AML-193 (cell line): ENCODE measurements around the gene POPDC2.
"Not testable (repeated sequence)": the region's sequence is repeated elsewhere in the genome, so short reads cannot be mapped to it uniquely, and the experiment has no call there.

Experiments
- DNase-seq, 2 experiments: peaks; one replicate each; lab custom pipeline; 2025; lab: John Stamatoyannopoulos, UW

The POPDC2 gene

GRCh38 chr3:119613201-119613600, 47.2 kb downstream of the POPDC2 start:
- DNase-seq: no peak

GRCh38 chr3:119611664-119612063, 48.7 kb downstream of the POPDC2 start:
- no peak for DNase-seq

DNA sequence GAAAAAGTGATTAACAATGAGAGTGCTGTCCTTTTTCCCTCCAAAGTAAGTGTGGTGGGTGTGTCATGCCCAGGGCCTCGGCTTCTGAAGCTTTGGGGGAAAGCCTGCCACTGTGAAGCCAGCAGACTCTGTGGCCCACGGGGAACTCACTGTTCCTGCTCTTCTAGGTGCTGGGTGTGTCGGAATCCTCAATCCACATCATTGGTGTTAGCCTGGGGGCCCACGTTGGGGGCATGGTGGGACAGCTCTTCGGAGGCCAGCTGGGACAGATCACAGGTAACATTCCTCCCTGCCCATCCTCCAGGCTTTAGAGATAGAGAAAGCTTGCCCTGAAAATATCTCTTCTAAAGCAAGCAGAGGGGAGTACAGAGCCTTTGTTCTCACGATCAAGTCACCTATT, 51.1 kb downstream of the POPDC2 start:
- no peak for DNase-seq

- no peak for DNase-seq
These were observed 51.9 kb downstream of the POPDC2 start for GRCh38 chr3:119608405-119609000.

- no peak for DNase-seq
These were observed 55.5 kb downstream of the POPDC2 start for GRCh38 chr3:119604878-119605277.

- DNase-seq: no peak
These were observed 57.7 kb downstream of the POPDC2 start for GRCh38 chr3:119602676-119603075.

DNA sequence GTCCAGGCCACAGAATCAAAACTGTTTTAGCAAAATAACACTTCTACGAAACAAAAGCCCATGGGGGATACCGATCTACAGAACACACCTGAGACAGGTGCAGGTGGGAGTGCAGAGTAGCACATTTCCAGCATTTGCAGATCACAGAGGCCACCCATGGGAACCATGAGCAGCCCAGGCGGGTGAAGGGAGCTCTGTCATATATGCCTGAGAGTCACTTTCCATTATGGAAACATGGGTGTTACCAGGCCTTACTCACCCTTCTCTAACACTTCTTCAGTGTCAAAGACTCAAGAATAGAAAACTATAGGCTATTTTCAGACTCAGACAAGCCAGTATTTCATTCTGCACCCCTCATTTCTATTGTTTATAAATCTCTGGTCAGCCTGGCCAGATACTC, 59.2 kb downstream of the POPDC2 start:
- DNase-seq: no peak

GRCh38 chr3:119600732-119601131, 59.7 kb downstream of the POPDC2 start:
- peak; percentile 67 to 69 for DNase-seq

GRCh38 chr3:119599558-119600174, 60.7 kb downstream of the POPDC2 start:
- no peak for DNase-seq

DNA sequence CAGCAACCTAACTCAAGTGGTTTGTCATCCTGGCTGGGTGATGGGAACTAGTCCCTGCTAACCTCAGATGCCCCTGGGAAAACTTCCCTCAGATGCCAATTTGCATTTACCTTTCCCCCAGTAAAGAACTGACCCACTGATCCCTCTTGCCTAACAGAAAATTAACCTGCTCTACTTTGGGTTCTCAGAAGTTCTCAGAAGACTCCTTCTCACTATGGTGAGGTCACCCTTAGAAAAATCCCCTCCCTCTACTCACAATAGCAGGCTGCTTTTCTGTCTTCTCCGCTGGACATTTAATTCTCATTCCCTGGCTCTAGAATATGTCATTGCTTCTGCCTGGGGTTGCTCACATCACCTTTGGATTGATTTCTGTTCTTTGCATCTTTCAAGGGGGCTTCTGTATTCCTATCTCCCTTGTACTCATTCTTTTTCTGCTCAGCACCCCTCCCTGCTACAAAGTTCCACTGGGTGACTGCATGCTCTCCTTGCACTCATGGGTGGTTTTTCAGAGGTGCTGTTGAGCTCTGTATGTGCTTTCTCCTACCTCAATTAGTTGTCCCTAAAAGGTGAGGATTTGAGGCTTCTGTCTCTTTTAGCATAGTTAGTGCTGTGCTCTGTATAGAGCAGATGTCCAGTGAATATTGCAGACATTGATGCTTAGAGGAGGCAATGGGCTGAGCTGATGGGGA, 61.8 kb downstream of the POPDC2 start:
- no peak for DNase-seq

GRCh38 chr3:119597548-119598288, 62.7 kb downstream of the POPDC2 start, which contains the start of gene PLA1A:
TSS of gene PLA1A (plus strand) at chr3:119597885. CDS start at chr3:119597914, 29 bp downstream.
- no peak for DNase-seq

DNA sequence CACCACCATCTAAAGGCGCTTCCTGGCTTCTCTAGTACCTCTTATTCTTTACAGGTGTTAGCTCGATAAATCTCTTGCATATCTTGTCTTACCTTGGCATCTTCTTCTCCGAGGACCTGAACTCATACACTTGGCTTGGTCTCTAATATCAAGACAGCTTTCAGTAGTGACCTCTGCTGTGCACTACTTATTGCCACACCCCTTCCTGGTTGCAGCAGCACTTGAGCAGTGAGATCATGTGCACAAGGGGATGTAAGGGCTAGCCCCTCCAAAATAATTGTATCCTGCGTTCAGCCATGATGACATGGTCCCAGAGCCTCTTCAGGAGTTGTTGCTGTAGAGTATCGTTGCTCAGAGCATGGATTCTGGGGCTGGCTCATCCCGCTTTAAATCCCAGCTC, 64.0 kb downstream of the POPDC2 start:
- DNase-seq: peak; percentile 24 to 34

GRCh38 chr3:119595639-119596334, 64.6 kb downstream of the POPDC2 start:
- DNase-seq: peak in 1 of 2 experiments; percentile 16

DNA sequence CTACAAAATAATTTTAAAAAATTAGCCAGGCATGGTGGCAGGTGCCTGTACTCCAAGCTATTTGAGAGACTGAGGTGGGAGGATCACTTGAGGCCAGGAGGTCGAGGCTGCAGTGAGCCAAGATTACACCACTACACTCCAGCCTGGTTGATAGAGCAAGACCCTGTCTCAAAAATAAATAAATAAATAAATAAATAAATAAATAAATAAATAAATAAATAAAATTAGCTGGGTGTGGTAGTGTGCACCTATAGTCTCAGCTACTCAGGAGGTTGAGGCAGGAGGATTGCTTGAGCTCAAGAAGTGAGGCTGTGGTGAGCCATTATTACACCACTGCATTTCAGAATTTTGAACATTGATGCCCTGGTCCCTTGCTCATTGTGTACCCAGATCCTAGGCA, 65.5 kb downstream of the POPDC2 start:
- not testable (repeated sequence) for DNase-seq

DNA sequence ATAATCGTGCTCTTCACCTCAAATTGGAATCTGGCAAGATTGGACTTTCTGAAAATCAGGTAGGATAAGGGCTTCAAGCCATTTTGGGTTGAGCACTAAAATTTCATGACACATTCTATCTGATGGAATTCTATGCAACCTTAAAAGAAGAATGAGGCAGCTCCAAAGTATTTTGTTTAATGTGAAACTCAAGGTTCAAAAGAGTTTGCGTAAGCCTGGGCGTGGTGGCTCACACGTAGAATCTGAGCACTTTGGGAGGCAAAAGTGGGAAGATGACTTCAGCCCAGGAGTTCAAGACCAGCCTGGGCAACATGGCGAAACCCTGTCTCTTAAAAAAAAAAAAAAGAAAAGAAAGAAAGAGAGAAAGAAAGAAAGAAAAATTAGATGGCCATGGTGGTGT, 66.3 kb downstream of the POPDC2 start:
- DNase-seq: no peak

GRCh38 chr3:119592861-119593260, 67.5 kb downstream of the POPDC2 start:
- DNase-seq: no peak
